Cardiac fibroblast (primary cell): ENCODE results near the gene SPTBN1.
A peak's percentile ranks its signal among the peaks of the same experiment; 100 is the strongest.
"Not testable (repeated sequence)": the region's sequence is repeated elsewhere in the genome, so short reads cannot be mapped to it uniquely, and the experiment has no call there.

Experiments used
- DNase-seq, 2 donors: peaks; one replicate each; pipeline versions ENCODE4 v3.0.0 to v3.0.0-alpha.2; 2010; ENCODE audit warnings: low read depth in 2 of 2
- H3K4me3 ChIP-seq, 2 donors: replicated peaks in 1 of 2; 1 replicate in 1 of 2; 2 replicates in 1 of 2; pipeline ENCODE4 v1.5.1; 2011; ENCODE audit warnings: low read depth in 2 of 2, low read length in 2 of 2, mild to moderate bottlenecking in 2 of 2, moderate library complexity in 1 of 2
- CTCF ChIP-seq: IDR thresholded peaks from one replicate; pipeline ENCODE4 v1.5.1; 2011; ENCODE audit warnings: low read depth, mild to moderate bottlenecking, low read length, inconsistent platforms

The SPTBN1 gene

DNA sequence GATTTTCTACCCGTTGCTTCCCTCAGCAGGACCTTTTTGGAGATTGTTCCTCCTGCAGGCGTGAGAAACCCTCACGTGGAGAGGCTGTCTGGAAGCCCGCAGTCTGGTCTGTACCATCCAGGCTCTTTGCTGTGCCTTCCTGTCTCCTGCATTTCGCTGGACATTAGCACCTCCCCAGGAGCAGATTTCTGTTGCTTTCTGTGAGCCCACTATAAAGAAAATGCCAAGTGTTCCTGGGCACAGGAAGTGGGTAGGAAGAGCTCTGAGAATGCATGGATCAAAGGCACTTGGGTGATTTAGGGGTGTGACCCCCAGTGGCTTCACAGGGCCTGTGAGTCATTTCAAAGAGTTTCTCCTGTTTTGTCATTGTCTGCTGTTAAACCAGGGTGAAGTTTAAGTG, 27.3 kb downstream of the SPTBN1 start:
- no peak overlapping the region for H3K4me3 ChIP-seq
- no peak for TF ChIP-seq CTCF
- peak in 1 of 2 donors; percentile 70 for DNase-seq

- not testable (repeated sequence) for H3K4me3 ChIP-seq, DNase-seq
Observed at GRCh38 chr2:54485756-54486155, 29.6 kb downstream of the SPTBN1 start.

DNA sequence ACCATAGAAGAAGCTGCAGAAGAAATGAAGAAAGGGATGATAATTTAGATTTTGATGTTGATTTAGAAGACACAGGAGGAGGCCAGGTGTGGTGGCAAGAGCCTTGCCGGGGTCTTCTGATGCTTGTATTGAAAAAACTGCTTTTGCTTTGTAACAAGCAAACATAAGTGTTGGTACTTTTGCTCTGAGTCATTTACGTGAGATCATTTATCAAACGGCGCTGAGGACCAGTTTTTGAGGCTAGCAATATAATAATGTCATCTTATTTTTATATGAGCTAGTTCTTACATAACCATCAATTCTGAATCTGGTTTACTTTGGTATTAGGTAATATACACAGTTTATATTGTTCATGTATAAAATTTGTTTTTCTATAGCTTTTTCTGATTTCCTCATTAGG, 30.6 kb downstream of the SPTBN1 start:
- DNase-seq: peak in 1 of 2 donors; percentile 31
- no peak overlapping the region for H3K4me3 ChIP-seq
- no peak for TF ChIP-seq CTCF

DNA sequence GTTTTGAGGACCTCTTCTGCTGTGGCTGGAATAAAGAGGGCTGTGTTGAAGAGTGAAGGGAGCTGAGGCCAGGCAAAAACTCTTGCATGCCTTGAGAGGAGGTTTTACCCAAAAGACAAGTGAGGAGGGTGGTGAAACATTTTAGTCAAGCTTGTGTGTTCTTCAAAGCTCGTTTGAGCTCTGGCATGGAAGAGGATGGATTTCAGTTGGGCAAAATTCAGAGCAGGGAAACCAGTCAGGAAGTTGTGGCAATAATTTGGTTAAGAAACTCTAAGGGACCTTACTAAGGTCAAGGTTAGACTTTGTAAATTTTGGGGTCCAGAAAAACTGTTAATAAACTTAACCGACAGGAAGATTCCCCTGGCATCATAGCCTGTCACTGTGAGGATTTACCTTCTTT, 34.7 kb downstream of the SPTBN1 start:
- no peak for TF ChIP-seq CTCF
- no peak overlapping the region for H3K4me3 ChIP-seq
- DNase-seq: no peak

GRCh38 chr2:54492335-54492734, 36.2 kb downstream of the SPTBN1 start:
- no peak overlapping the region for H3K4me3 ChIP-seq
- no peak for DNase-seq
- TF ChIP-seq CTCF: no peak

GRCh38 chr2:54494087-54494486, 38.0 kb downstream of the SPTBN1 start:
- TF ChIP-seq CTCF: no peak
- no peak overlapping the region for H3K4me3 ChIP-seq
- DNase-seq: no peak

GRCh38 chr2:54496920-54497319, 40.8 kb downstream of the SPTBN1 start:
- TF ChIP-seq CTCF: no peak
- no peak for DNase-seq
- H3K4me3 ChIP-seq: no peak overlapping the region
